PC-9 (cell line): Measurements from ENCODE around the gene CPN1.

Experiments used
- CTCF ChIP-seq: fragments of 200-600 bp; sonication (generic); conservative IDR thresholded peaks from 2 replicates; pipeline ENCODE4 v1.6.1; 2017; ENCODE audit warnings: mixed run types, antibody characterized with exemption, mild to moderate bottlenecking, moderate library complexity
- EZH2 ChIP-seq: fragments of 200-600 bp; sonication (generic); IDR thresholded peaks from 2 replicates; pipeline ENCODE4 v1.8.0; 2017; ENCODE audit warnings: antibody characterized with exemption, low read depth

DNA sequence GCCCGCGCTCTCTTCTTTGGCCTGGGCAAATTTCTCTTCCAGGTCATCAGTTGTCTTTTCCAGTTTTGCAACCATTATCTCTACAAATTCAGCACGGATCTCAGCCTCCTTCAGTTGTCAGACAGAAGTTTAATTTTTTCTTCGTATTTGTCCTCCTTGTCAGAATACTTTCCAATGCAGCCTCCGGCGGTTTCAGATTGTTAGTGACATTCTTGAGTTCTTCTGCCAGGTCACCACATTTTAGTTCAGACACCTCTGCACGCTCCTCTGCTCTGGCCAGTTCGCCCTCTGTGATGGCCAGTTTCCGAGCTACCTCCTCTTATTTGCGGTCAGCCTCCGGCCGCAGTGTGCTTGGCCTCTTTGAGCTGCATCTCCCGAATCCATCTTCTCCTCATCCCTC is 32.8 kb upstream of the CPN1 start:
- no peak for TF ChIP-seq CTCF
- TF ChIP-seq EZH2: no peak
